CD4-positive, alpha-beta T cell treated with Interleukin-10 for 1 hour (primary cell): ENCODE results near the gene PIGH.
"Not testable (repeated sequence)": the region's sequence is repeated elsewhere in the genome, so short reads cannot be mapped to it uniquely, and the experiment has no call there.

Experiments used
- DNase-seq: peaks from one replicate; pipeline ENCODE4 v3.0.0-alpha.2; 2020

Gene PIGH

GRCh38 chr14:67547224-67547780 is 52.8 kb downstream of the PIGH start:
- no peak for DNase-seq

- DNase-seq, result no peak
Measured at GRCh38 chr14:67544590-67544989, 55.5 kb downstream of the PIGH start.

DNA sequence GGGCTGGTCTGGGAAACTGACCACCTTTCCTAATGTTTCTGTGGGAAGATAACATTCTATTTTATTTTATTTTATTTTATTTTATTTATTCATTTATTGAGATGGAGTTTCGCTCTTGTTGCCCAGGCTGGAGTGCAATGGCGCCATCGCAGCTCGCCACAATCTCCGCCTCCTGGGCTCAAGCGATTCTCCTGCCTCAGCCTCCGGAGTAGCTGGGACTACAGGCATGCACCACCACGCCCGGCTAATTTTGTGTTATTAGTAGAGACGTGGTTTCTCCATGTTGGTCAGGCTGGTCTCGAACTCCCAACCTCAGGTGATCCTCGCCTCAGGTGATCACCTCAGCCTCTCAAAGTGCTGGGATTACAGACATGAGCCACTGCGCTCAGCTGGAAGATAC is 57.4 kb downstream of the PIGH start:
- not testable (repeated sequence) for DNase-seq

DNA sequence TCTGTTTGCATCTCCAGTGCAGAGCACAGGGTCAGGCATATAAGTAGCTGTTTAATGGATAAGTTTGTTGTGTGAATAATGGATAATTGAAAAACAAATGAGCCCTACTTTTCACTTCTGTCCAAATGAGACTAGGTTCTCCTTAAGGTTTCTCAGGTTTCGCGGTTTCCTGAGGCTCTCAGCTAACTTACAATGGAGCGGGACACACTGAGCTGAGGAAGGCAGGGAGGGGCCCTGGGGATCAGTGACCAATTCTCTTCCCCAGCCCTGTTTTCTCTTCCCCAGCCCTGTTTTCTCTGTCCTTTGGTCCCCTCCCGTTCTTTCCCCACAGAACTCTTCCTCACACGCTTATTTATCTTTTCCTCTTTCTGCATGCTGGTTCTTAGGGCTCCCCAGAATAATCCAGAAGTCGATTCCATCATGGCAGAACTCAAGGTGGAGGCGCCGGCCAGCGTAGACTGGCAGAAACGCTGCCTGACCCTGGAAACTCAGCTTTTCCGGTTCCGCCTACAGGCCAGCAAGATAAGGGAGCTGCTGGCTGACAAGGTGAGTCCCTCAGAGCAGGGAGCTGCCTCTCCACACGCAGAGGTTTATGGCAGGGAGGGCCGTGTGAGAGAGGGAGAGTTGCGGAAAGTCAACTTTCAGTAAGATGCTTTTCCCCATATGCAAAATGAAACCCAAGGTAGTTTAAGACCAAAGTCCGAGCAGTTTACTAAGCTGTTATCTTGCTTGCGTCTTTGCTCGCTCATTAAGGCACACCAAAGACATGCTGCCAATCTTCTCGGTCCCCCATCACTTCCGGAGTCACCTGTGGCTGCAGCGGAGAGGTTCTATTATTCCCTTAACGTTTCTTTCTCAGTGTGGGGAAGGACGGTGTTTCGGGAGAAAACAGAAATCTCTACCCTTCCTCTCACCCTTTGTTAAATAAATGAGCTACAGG is 58.4 kb downstream of the PIGH start:
- peak; percentile 10 for DNase-seq
